GM23248 (cell line): ENCODE results near the gene GABRG2. TPM values are rescaled to one million over a fixed set of nuclear protein-coding genes. Genes with fewer than 3 reads are reported as not detected.

Experiments
- DNase-seq: peaks from one replicate; pipeline ENCODE4 v3.0.0-alpha.2; 2015
- H2AFZ ChIP-seq: fragments of 200-600 bp; sonication (generic); 2 replicates; pipeline ENCODE4 v1.6.1; 2016; ENCODE audit warnings: antibody characterized with exemption
- H3F3A ChIP-seq: fragments of 200-600 bp; sonication (generic); 2 replicates; pipeline ENCODE4 v1.6.1; 2016; ENCODE audit warnings: mild to moderate bottlenecking, antibody characterized with exemption, mixed run types; ENCODE audit not compliant: insufficient read depth
- H3K27ac ChIP-seq: fragments of 200-600 bp; sonication (generic); 2 replicates; pipeline ENCODE4 v1.5.1; 2016; ENCODE audit warnings: mild to moderate bottlenecking
- H3K27me3 ChIP-seq: fragments of 200-600 bp; sonication (generic); replicated peaks from 2 replicates; pipeline ENCODE4 v1.6.1; 2016; ENCODE audit warnings: mild to moderate bottlenecking; ENCODE audit not compliant: insufficient read depth
- H3K36me3 ChIP-seq: fragments of 200-600 bp; sonication (generic); 2 replicates; pipeline ENCODE4 v1.6.1; 2016; ENCODE audit warnings: low read depth, mild to moderate bottlenecking
- H3K4me1 ChIP-seq: fragments of 200-600 bp; sonication (generic); 2 replicates; pipeline ENCODE4 v1.6.1; 2016; ENCODE audit warnings: mild to moderate bottlenecking; ENCODE audit not compliant: insufficient read depth
- H3K4me2 ChIP-seq: fragments of 200-600 bp; sonication (generic); one replicate; pipeline ENCODE4 v1.6.1; 2016; ENCODE audit warnings: mild to moderate bottlenecking; ENCODE audit not compliant: unreplicated experiment
- H3K4me3 ChIP-seq: fragments of 200-600 bp; sonication (generic); 2 replicates; pipeline ENCODE4 v1.5.1; 2016; ENCODE audit warnings: mild to moderate bottlenecking
- H3K79me2 ChIP-seq: fragments of 200-600 bp; sonication (generic); 2 replicates; pipeline ENCODE4 v1.6.1; 2016; ENCODE audit warnings: mild to moderate bottlenecking; ENCODE audit not compliant: insufficient read depth
- H3K9ac ChIP-seq: fragments of 200-600 bp; sonication (generic); 2 replicates; pipeline ENCODE4 v1.6.1; 2016; ENCODE audit warnings: mild to moderate bottlenecking
- H3K9me2 ChIP-seq: fragments of 200-600 bp; sonication (generic); 2 replicates; pipeline ENCODE4 v1.6.1; 2016; ENCODE audit warnings: mixed run types, mild to moderate bottlenecking, moderate library complexity; ENCODE audit not compliant: insufficient read depth
- H3K9me3 ChIP-seq: fragments of 200-600 bp; sonication (generic); one replicate; pipeline ENCODE4 v1.6.1; 2017; ENCODE audit warnings: low read depth
- H4K20me1 ChIP-seq: fragments of 200-600 bp; sonication (generic); 2 replicates; pipeline ENCODE4 v1.6.0; 2016; ENCODE audit not compliant: insufficient read depth
- EZH2 ChIP-seq: fragments of 200-600 bp; sonication (generic); IDR thresholded peaks from 2 replicates; pipeline ENCODE4 v1.6.1; 2018; ENCODE audit warnings: antibody characterized with exemption, mild to moderate bottlenecking; ENCODE audit not compliant: insufficient read depth, poor library complexity, severe bottlenecking
- EZH2phosphoT487 ChIP-seq: fragments of 200-600 bp; sonication (generic); IDR thresholded peaks from 2 replicates; pipeline ENCODE4 v1.6.1; 2018; ENCODE audit warnings: antibody characterized with exemption, moderate library complexity, mild to moderate bottlenecking, low read depth; ENCODE audit not compliant: insufficient read depth
- WGBS, 2 experiments: methylation state at CpG; one replicate each; pipeline ENCODE4 v1.1.6; 2015 to 2017; ENCODE audit warnings: low lambda C conversion rate in 2 of 2, low coverage in 1 of 2; ENCODE audit errors: missing lambda C conversion rate in 2 of 2; 5-methylcytosine and 5-hydroxymethylcytosine counted together
- in situ Hi-C: fragments of 300-500 bp; cut with MboI; formaldehyde crosslinking; loops from 2 replicates; pipeline ENCODE4 v1.15.0; 2020
- polyA plus RNA-seq: library from polyadenylated mRNA; unstranded; fragments of >200 nt; fragmentation: Nextera tagmentation; extraction: Ambion mirVana; gene quantifications from 2 replicates; pipeline ENCODE4 v1.2.1, GENCODE V29; 2016
- total RNA-seq: library from RNA; depleted of rRNA; stranded (reverse); fragments of >200 nt; shearing (Covaris generic); gene quantifications from 2 replicates; pipeline ENCODE4 v1.2.3, GENCODE V29; 2014; rRNA removed

The GABRG2 gene
- not detected in 2 replicates for total RNA-seq
- not detected in 2 replicates for polyA plus RNA-seq

GRCh38 chr5:162067655-162068411, at the start of gene GABRG2:
Gene GABRG2, plus strand, starts transcription at chr5:162067773. Its CDS starts 227 bp downstream, at chr5:162068000.
- in situ Hi-C loops: no loop called here
- no peak for TF ChIP-seq EZH2
- TF ChIP-seq EZH2phosphoT487: no peak

GRCh38 chr5:162025312-162025711, 42.3 kb upstream of the GABRG2 start:
- H3K4me2 ChIP-seq: no peak overlapping the region
- 20 to 23% methylated on average over 2 of the region's 2 CpGs for WGBS, 2 experiments
- H3K4me3 ChIP-seq: no peak overlapping the region
- no peak overlapping the region for H3K27ac ChIP-seq
- no peaks in the 10 kb centered on the region for H3K36me3 ChIP-seq
- in situ Hi-C loops: no loop called here
- H4K20me1 ChIP-seq: no peaks in the 10 kb centered on the region
- no peak for DNase-seq
- no peaks in the 10 kb centered on the region for H3F3A ChIP-seq
- H3K79me2 ChIP-seq: no peaks in the 10 kb centered on the region
- H3K27me3 ChIP-seq: no peaks in the 10 kb centered on the region
- TF ChIP-seq EZH2phosphoT487 (no peak), EZH2 (no peak)
- H2AFZ ChIP-seq: no peak overlapping the region
- no peaks in the 10 kb centered on the region for H3K9me3 ChIP-seq
- no peaks in the 10 kb centered on the region for H3K9me2 ChIP-seq
- H3K9ac ChIP-seq: no peak overlapping the region
- H3K4me1 ChIP-seq: no peaks in the 10 kb centered on the region

More at GRCh38 chr5:162067655-162068411, at the start of gene GABRG2:
- Histone ChIP-seq H3K36me3 (no peaks in the 10 kb centered on the region), H3K9me2 (no peaks in the 10 kb centered on the region), H3K4me3 (no peak within 1 kb of the TSS), H2AFZ (no peak within 1 kb of the TSS), H3K4me1 (no peaks in the 10 kb centered on the region), H3F3A (no peaks in the 10 kb centered on the region), H3K27ac (no peak within 1 kb of the TSS), H3K9ac (no peak within 1 kb of the TSS), H4K20me1 (no peaks in the 10 kb centered on the region), H3K27me3 (no peaks in the 10 kb centered on the region), H3K79me2 (no peaks in the 10 kb centered on the region), H3K9me3 (no peaks in the 10 kb centered on the region), H3K4me2 (no peak within 1 kb of the TSS)
- 4 to 6% methylated on average over 21 of the region's 21 CpGs for WGBS, 2 experiments
- DNase-seq: no peak

GRCh38 chr5:162026803-162027202, 40.8 kb upstream of the GABRG2 start:
- no peak overlapping the region for H2AFZ ChIP-seq
- H3K36me3 ChIP-seq: no peaks in the 10 kb centered on the region
- H4K20me1 ChIP-seq: no peaks in the 10 kb centered on the region
- H3K9ac ChIP-seq: no peak overlapping the region
- no peaks in the 10 kb centered on the region for H3K9me2 ChIP-seq
- no peak overlapping the region for H3K4me3 ChIP-seq
- H3K4me1 ChIP-seq: no peaks in the 10 kb centered on the region
- H3K9me3 ChIP-seq: no peaks in the 10 kb centered on the region
- no peak overlapping the region for H3K4me2 ChIP-seq
- no peaks in the 10 kb centered on the region for H3K27me3 ChIP-seq
- in situ Hi-C loops: no loop called here
- no peak for DNase-seq
- TF ChIP-seq EZH2 (no peak), EZH2phosphoT487 (no peak)
- WGBS, 2 experiments: 16 to 17% methylated on average over 4 of the region's 4 CpGs
- H3K27ac ChIP-seq: no peak overlapping the region
- no peaks in the 10 kb centered on the region for H3F3A ChIP-seq
- H3K79me2 ChIP-seq: no peaks in the 10 kb centered on the region

- DNase-seq: no peak
- 28 to 37% methylated on average over 1 of the region's 1 CpG for WGBS, 2 experiments
- H3K4me3 ChIP-seq: no peak overlapping the region
- H3K27ac ChIP-seq: no peak overlapping the region
- no peaks in the 10 kb centered on the region for H4K20me1 ChIP-seq
- H3K4me2 ChIP-seq: no peak overlapping the region
- H3K9ac ChIP-seq: no peak overlapping the region
- H3K79me2 ChIP-seq: no peaks in the 10 kb centered on the region
- no peaks in the 10 kb centered on the region for H3K36me3 ChIP-seq
- TF ChIP-seq EZH2: no peak
- no peak for TF ChIP-seq EZH2phosphoT487
- H3K4me1 ChIP-seq: no peaks in the 10 kb centered on the region
- H3K9me2 ChIP-seq: no peaks in the 10 kb centered on the region
- no peak overlapping the region for H2AFZ ChIP-seq
- H3K9me3 ChIP-seq: no peaks in the 10 kb centered on the region
- in situ Hi-C loops: no loop called here
- no peaks in the 10 kb centered on the region for H3K27me3 ChIP-seq
- no peaks in the 10 kb centered on the region for H3F3A ChIP-seq
Measured at GRCh38 chr5:162037431-162037830, 30.1 kb upstream of the GABRG2 start.
